Adipose tissue (tissue), 3 donors: ENCODE results near the gene RAPGEF3. TPM values are rescaled to one million over a fixed set of nuclear protein-coding genes. Genes with fewer than 3 reads are reported as not detected.

Experiments
- H3K27ac ChIP-seq: one replicate; pipeline ENCODE4 v1.5.1; 2013; ENCODE audit warnings: low read depth, low read length
- WGBS, 3 donors: extraction: QIAGEN DNeasy Blood & Tissue Kit; methylation state at CpG; one replicate each; pipeline ENCODE4 v1.1.7; 2013; 5-methylcytosine and 5-hydroxymethylcytosine counted together
- polyA plus RNA-seq, 3 donors: library from polyadenylated mRNA; stranded (reverse); fragments of 200-250 nt; gene quantifications; one replicate each; pipeline ENCODE4 v1.2.3, GENCODE V29; 2013
- donor health status: healthy with polysubstance abuse.
- donor health status: Bipolar disorder and iron deficiency.
- donor health status: healthy.

Gene RAPGEF3, protein sequence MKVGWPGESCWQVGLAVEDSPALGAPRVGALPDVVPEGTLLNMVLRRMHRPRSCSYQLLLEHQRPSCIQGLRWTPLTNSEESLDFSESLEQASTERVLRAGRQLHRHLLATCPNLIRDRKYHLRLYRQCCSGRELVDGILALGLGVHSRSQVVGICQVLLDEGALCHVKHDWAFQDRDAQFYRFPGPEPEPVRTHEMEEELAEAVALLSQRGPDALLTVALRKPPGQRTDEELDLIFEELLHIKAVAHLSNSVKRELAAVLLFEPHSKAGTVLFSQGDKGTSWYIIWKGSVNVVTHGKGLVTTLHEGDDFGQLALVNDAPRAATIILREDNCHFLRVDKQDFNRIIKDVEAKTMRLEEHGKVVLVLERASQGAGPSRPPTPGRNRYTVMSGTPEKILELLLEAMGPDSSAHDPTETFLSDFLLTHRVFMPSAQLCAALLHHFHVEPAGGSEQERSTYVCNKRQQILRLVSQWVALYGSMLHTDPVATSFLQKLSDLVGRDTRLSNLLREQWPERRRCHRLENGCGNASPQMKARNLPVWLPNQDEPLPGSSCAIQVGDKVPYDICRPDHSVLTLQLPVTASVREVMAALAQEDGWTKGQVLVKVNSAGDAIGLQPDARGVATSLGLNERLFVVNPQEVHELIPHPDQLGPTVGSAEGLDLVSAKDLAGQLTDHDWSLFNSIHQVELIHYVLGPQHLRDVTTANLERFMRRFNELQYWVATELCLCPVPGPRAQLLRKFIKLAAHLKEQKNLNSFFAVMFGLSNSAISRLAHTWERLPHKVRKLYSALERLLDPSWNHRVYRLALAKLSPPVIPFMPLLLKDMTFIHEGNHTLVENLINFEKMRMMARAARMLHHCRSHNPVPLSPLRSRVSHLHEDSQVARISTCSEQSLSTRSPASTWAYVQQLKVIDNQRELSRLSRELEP
- polyA plus RNA-seq: 100 to 1,000 TPM in 1 of 3 donors, 10 to 100 TPM in 2; 11.6 to 239 (median 57.9) TPM

DNA sequence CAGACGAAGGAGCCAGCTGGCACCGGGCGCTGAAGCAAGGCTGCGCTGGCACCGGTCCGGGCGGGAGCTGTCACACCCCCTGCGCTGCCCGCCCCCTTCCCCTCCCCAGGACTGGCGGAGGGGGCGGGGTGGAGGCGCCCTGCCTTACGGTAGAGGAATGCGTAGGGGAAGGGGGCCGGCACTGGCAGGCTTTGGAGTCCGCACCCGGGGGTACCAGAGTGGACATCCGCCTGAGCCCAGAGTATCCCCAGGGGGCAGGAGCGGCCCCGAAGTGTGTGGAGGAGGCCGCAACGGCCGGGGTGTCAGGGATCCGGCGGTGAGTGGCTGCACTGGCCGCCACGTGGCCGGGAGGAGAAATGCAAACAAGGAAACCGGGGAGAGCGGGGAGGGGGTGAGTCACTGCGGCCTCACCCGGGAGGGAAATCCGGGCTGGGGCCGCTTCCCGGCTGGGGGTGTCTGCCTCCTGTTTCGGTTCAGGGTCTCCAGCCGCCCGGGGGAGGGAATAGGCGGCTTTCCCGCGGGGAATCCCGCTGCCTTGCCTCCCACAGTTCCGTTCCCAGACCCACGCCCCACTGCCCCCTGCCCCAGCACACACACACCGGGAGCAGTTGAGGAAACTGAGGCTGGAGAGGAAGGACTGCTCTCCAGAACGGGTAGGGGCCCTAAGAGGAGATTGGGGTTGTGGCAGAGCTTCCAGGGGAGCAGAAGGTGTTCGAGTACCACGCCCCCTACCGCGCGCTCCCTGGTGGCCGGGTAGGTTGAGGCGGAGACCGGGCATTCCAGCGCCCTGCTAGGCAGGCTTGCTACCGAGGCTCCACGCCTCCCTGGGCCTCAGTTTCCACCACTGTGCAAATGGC is at the start of gene RAPGEF3:
TSS of gene RAPGEF3 (minus strand) at position 47 of the 857 bp plus-strand sequence. CDS start 324 bp downstream, outside the sequence.
- no peak within 1 kb of the TSS for H3K27ac ChIP-seq
- WGBS, 3 donors: 1 to 2% (median 1%) methylated on average over 42 to 56 of the region's 57 CpGs

GRCh38 chr12:47808050-47808449 is 49.4 kb upstream of the RAPGEF3 start:
- 10 to 48% (median 13%) methylated on average over 9 of the region's 9 CpGs for WGBS, 3 donors
- H3K27ac ChIP-seq: peak overlapping the region; percentile 79

DNA sequence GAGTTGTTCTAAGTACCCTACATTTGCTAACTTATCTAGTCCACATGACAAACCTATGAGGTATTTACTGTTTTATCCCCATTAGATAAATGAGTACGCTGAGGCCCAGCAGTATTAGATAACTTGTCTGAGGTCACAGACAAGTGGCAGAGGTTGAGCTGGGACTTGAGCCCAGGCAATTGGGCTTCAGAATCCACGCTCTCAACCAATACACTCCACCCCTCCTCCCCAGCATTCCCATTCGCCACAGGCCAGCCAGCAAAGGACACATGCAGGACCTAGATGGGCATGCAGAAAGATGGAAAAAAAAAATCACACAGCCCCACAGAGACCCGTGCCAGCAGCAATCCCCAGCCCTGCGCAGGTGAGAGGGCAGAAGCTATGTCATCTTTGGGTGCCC is 48.7 kb upstream of the RAPGEF3 start:
- 49 to 54% (median 54%) methylated on average over 5 of the region's 5 CpGs for WGBS, 3 donors

DNA sequence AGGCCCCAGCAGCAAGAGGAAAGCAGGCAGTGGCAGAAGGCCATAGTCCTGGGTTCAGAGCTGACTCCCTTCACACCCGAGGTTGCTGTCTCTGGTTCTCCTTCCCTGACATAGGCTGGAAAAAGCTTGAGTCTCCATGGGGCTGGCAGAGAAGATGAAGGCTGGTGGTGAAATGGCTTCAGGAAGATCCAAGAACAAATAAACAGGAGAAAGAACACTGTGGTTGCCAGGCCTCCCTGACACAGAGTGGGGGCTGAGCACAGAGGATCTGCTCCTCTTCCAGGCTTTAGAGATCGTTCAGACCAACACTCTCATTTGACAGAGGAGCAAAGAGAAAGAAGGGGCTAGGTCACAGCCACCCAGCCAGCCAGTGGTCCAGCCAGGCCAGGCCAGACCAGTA is 46.7 kb upstream of the RAPGEF3 start:
- 36 to 59% (median 40%) methylated on average over 2 of the region's 2 CpGs for WGBS, 3 donors
- no peak overlapping the region for H3K27ac ChIP-seq

More for the DNA sequence above, 48.7 kb upstream of the RAPGEF3 start:
- H3K27ac ChIP-seq: no peak overlapping the region

DNA sequence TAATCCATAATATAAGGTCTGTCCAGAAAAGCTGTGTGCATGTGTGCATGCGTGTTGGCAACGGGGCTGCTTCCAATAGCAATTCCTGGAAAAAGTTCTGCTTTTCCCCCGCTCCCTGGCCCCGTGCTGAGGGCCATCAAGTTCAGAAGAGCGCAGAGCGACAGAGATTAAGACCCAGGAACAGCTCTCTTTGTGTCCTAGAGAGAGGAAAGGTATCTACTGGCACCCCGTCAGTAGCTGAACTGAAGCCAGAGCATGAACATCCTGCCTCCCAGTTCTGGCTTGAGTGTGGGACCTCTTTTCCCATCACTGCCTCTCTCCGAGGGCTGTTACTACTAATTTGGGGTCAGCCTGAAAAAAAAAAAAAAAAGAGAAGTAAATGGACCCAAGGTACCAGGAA is 45.5 kb upstream of the RAPGEF3 start:
- 49 to 79% (median 56%) methylated on average over 8 of the region's 8 CpGs for WGBS, 3 donors
- H3K27ac ChIP-seq: no peak overlapping the region

DNA sequence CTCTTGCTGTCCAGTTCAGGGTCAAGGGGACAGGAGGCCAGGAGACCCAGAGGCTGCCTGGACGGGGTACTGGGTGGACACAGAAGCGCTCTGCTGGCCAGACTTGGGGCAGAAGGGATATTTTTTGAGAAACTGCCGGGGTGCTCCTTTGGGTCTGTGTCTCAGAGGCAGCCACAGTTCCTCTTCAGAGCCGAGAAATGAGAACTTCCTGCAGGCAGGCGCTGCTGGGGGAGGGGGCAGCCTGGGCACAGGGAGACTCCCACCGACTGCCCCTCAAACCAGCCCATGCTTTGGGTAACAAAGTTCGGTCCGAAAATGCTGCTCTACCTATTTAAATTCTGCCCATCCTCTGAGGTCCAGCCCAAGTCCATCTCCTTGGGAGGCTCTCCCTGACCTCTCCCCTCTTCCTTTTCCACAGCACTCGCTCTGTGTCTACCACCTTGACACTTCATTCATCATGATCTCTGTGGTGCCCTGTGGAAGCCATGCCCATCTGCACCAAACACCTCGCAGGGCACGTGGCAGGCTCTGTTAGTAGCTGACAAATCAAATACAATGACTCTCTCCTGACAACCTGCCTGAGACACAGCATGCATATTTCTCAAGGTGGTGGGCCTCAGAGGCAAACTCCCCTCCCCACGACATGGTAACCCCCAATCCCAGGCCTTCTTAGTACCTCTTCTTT is 44.7 kb upstream of the RAPGEF3 start:
- no peak overlapping the region for H3K27ac ChIP-seq
- 39 to 70% (median 45%) methylated on average over 12 of the region's 12 CpGs for whole genome bisulfite sequencing, 3 donors

- peak overlapping the region; percentile 40 for H3K27ac ChIP-seq
- WGBS, 3 donors: 28 to 50% (median 32%) methylated on average over 5 of the region's 5 CpGs
These were observed 43.6 kb upstream of the RAPGEF3 start for GRCh38 chr12:47802312-47802711.

DNA sequence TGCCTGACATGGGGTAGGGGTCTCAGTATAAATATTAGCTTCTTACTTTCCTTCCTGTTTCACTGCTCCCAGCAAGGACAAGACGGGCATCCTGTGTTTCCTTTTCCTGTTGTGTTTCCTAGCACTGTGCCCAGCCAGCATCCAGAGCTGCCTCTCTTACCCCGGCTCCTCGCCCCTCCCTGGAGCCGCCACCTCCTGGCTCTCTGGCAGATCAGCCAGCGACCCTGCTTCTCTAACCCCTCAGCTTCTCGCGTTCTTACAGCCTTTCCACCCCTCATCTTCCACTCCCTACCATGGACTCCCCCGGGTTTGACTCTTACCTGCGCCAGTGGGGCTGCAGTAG is 43.2 kb upstream of the RAPGEF3 start:
- peak overlapping the region; percentile 40 for H3K27ac ChIP-seq
- WGBS, 3 donors: 36 to 67% (median 38%) methylated on average over 9 of the region's 9 CpGs

DNA sequence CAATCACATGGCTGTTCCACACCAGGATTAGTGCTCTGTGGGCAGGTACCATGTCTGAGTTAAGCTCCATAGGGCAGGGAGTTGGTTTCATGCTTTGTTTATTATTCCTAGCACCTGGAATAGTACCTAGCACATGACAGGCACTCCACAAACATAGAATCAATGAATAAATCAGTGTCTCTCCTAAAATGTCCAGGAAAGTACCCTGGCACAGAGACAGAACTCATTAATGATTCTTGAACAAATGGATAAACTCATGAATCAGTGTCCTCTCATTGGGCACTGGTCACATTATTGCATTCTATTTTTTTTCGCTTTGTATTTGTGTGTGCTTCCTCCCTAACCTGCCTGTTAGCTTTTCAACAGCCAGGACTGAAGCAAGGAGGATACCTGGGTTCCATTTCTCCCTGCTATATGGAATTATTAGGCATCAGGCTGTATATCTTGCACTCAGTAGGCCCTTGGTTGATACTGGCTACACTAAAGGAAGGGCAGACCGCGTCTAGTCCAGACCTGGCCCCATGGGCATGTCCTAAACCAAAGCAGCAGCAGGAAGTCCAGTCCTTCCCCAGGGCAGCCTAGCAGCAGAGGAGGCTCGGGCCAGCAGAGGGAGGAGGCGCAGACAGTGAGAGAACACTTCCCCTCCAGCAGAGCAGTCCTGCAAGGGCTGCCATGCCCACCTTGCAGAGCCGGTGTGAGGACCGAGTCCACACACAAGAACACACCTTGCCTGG is 42.7 kb upstream of the RAPGEF3 start:
- WGBS, 3 donors: 31 to 55% (median 34%) methylated on average over 7 of the region's 7 CpGs
- peak overlapping the region; percentile 3 for H3K27ac ChIP-seq

GRCh38 chr12:47800582-47800981 is 41.9 kb upstream of the RAPGEF3 start:
- WGBS, 3 donors: 72 to 88% (median 81%) methylated on average over 7 of the region's 7 CpGs
- H3K27ac ChIP-seq: no peak overlapping the region

- no peak overlapping the region for H3K27ac ChIP-seq
- 54 to 74% (median 54%) methylated on average over 7 of the region's 7 CpGs for WGBS, 3 donors
These were observed 40.8 kb upstream of the RAPGEF3 start for GRCh38 chr12:47799357-47799955.

DNA sequence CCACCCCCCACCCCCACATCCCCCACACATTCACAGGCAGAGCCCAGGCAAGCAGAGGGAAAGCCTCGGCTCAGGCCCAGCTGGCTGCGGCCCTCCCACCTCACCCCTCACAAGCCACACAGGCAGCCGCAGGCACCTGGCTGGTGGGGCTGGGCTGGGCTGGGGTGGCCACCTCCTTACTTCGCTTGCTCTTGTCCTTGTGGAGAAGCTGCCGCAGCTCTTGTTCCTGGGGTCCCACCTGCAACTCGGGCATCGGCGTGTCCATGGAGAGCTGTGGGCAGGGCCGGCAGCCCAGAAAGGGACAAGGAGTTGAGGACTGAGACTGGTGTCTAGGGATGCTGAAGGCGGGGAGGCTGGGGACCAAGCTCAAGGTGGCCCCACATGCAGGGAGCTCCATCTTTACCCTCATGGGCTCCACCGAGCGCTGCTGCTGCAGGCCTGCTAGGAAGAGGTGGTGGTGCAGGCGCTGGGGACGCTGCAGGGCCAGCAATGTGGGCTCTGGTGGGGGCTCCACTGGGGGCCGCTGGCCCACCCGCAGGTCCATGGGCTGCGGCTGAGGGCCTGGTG is 39.8 kb upstream of the RAPGEF3 start:
- H3K27ac ChIP-seq: no peak overlapping the region
- WGBS, 3 donors: 85 to 88% (median 86%) methylated on average over 16 to 17 of the region's 17 CpGs

GRCh38 chr12:47797441-47797840 is 38.8 kb upstream of the RAPGEF3 start:
- no peak overlapping the region for H3K27ac ChIP-seq
- WGBS, 3 donors: 71 to 85% (median 84%) methylated on average over 10 of the region's 10 CpGs

DNA sequence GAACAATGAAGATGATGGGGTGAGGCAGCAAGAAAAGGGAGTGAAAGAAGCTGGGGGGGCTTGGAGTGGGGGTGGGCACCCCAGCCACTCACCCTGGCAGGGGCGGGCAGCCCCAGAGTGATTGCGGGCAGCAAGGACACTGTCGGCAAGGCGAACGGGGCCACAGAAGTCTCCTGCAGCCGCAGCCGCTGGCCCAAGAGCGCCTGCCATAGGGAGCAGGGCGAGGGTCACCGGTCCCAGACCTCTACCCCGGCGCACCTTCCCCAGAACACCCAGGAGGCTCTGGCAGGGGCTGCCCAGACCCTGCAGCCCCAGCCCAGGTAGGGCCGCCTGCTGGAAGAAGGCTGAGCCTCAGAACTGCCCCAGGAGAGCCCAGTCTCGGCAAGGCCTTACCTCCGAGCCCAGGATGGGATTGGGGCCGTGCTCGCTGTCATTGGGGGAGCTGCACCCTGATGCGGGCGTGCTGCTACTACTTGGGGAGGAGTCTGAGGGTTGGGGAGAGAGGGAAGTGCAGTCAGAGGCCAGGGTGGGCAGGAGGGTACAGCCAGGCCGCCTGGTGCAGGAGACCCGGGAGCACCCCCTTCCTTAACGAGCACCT is 37.2 kb upstream of the RAPGEF3 start:
- 90 to 92% (median 92%) methylated on average over 19 to 22 of the region's 22 CpGs for WGBS, 3 donors
- no peak overlapping the region for H3K27ac ChIP-seq

- WGBS, 3 donors: 92 to 94% (median 93%) methylated on average over 21 of the region's 21 CpGs
- H3K27ac ChIP-seq: no peak overlapping the region
These were observed 36.6 kb upstream of the RAPGEF3 start for GRCh38 chr12:47795121-47795813.

- WGBS, 3 donors: 92 to 98% (median 96%) methylated on average over 8 to 9 of the region's 9 CpGs
- H3K27ac ChIP-seq: no peak overlapping the region
These were observed 36.0 kb upstream of the RAPGEF3 start for GRCh38 chr12:47794679-47795078.
